Esophagus (tissue), 2 donors: ENCODE results near the gene SLC6A7. TPM values are rescaled to one million over a fixed set of nuclear protein-coding genes. Genes with fewer than 3 reads are reported as not detected.

Experiments used
- H3K27ac ChIP-seq, 2 donors: one replicate each; pipeline ENCODE4 v1.5.1; 2013; ENCODE audit warnings: low read depth in 2 of 2, mild to moderate bottlenecking in 2 of 2, inconsistent platforms in 1 of 2, low read length in 1 of 2, moderate library complexity in 1 of 2
- H3K27me3 ChIP-seq, 2 donors: one replicate each; pipeline ENCODE4 v1.6.1; 2013; ENCODE audit warnings: low read length in 2 of 2, control low read depth in 1 of 2, mild to moderate bottlenecking in 1 of 2; ENCODE audit not compliant: insufficient read depth in 2 of 2, control insufficient read depth in 1 of 2
- H3K36me3 ChIP-seq, 2 donors: one replicate each; pipeline ENCODE4 v1.6.1; 2013; ENCODE audit warnings: low read length in 1 of 2; ENCODE audit not compliant: control insufficient read depth in 2 of 2, insufficient read depth in 2 of 2
- H3K4me1 ChIP-seq, 2 donors: one replicate each; pipeline ENCODE4 v1.6.1; 2013; ENCODE audit warnings: low read length in 1 of 2; ENCODE audit not compliant: control insufficient read depth in 2 of 2, insufficient read depth in 2 of 2
- H3K4me3 ChIP-seq, 2 donors: one replicate each; pipeline ENCODE4 v1.5.1; 2013; ENCODE audit warnings: low read length in 2 of 2, mild to moderate bottlenecking in 2 of 2, low read depth in 1 of 2, moderate library complexity in 1 of 2
- H3K9me3 ChIP-seq, 2 donors: one replicate each; pipeline ENCODE4 v1.6.1; 2013; ENCODE audit warnings: mild to moderate bottlenecking in 2 of 2, low read depth in 1 of 2, low read length in 1 of 2, moderate library complexity in 1 of 2; ENCODE audit not compliant: control insufficient read depth in 2 of 2, insufficient read depth in 1 of 2
- WGBS, 2 donors: extraction: QIAGEN DNeasy Blood & Tissue Kit; methylation state at CpG; one replicate each; pipeline ENCODE4 v1.1.7; 2013; 5-methylcytosine and 5-hydroxymethylcytosine counted together
- polyA plus RNA-seq, 2 donors: library from polyadenylated mRNA; stranded (reverse); fragments of 200-250 nt; gene quantifications; one replicate each; pipeline ENCODE4 v1.2.3, GENCODE V29; 2013
- donor health status: healthy with polysubstance abuse.
- donor health status: Bipolar disorder and iron deficiency.

Gene SLC6A7
- polyA plus RNA-seq, 2 donors: not detected

DNA sequence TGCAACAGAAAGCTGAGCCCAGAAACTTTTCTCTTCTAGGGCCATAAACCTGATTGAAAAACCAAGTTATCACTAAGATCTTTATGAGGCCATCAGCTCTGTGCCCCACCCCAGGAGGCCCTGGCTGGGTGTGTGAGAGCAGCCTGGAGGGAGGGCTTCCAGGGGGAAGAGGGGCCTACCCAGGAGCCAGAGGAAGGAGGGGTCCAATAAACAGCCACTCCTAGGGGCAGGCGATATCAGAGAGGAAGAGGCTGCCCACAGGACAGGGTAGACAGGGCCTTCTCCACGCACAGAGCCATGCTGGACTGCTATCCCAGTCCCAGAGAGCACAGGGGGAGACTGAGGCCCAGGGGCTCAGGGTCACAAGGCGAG, 27.7 kb upstream of the SLC6A7 start:
- Histone ChIP-seq H3K27me3 (no peaks in the 10 kb centered on the region), H3K27ac (no peak overlapping the region), H3K9me3 (no peaks in the 10 kb centered on the region), H3K4me3 (no peak overlapping the region), H3K4me1 (no peaks in the 10 kb centered on the region), H3K36me3 (no peaks in the 10 kb centered on the region)
- 82 to 89% methylated on average over 3 of the region's 3 CpGs for WGBS, 2 donors

DNA sequence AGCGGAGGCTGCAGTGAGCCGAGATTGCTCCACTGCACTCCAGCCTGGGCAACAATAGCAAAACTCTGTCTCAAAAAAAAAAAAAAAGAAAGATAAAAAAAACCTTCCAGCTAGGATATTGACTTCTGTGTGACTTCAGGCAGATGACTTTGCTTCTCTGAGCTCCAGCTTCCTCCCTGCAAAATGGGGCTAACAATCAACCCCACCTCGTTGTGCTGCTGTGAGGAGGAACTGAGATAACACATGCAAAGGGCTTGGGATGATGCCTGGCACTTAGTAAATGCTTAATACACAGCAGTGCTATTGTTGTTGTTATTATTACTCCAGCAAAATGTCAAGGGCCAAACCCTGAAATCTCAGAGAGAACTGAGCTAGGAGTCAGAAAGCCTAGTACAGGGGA, 26.8 kb upstream of the SLC6A7 start:
- 68 to 69% methylated on average over 3 of the region's 3 CpGs for WGBS, 2 donors
- Histone ChIP-seq H3K36me3 (no peaks in the 10 kb centered on the region), H3K27me3 (no peaks in the 10 kb centered on the region), H3K9me3 (no peaks in the 10 kb centered on the region), H3K4me1 (no peaks in the 10 kb centered on the region), H3K27ac (no peak overlapping the region), H3K4me3 (no peak overlapping the region)

DNA sequence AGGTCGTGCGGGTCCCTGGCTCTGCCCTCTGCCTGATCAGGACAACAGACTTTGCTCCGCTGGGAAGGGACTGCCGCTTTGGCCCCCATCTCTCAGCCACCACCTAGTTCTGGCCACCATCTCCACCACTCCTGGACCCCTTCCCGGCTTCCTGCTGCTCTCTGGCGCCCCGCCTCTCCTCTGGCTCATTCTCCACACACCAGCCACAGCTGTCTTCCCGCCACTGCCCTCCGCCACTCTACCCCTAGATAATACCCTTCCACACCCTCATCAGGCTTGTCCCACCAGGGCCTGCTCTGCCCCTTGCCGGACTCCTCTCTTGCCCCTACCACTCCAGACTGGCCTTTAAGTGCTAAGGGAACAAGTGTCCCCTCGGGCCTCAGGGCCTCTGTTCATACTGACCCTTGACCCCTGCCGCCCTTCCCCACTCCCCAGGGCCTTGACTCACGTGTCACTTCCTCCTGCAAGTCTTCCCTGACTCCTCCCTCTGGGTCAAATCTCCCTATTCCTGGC, 26.3 kb upstream of the SLC6A7 start:
- Histone ChIP-seq H3K27me3 (no peaks in the 10 kb centered on the region), H3K4me1 (no peaks in the 10 kb centered on the region), H3K4me3 (no peak overlapping the region), H3K27ac (peak overlapping the region in 1 of 2 donors; percentile 13), H3K36me3 (no peaks in the 10 kb centered on the region), H3K9me3 (no peaks in the 10 kb centered on the region)
- 59 to 60% methylated on average over 13 of the region's 13 CpGs for WGBS, 2 donors

DNA sequence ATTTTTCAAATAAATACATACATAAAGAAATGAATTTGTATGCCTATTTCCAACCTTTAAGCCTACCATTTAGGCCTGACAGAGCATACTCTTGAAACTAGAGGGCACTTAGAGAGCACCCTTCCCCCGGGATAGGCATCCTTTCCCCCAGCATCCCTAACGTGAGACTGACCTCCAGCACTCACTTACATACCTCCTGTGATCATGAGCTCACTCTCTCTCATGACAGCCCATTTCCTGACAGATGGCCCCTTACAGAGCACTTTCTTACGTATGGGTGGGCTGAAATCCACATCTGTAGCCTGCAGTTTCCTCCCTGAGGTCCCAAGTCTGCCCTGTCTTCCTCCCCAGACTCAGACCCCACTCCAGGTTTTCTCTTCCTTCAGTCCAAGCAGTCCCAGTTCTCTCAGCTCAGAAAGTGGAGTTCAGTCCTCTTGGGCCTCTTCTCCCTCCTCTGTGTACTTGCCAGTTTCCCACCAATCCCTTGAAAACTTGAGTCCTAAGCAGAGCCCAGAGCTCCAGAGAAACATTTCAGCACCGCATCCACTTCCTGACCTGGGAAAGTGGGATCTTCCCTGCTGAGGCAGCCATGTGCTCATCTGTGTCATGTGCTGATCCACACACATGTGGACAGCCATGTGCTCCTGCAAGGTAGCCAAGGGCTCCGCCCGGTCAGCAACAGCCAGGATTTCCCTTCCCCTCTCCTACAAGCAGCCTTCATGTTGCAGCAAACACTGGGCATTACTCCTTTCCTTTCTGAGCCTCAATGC, 25.5 kb upstream of the SLC6A7 start:
- WGBS, 2 donors: 61 to 67% methylated on average over 6 of the region's 6 CpGs
- H3K4me1 ChIP-seq: no peaks in the 10 kb centered on the region
- H3K4me3 ChIP-seq: no peak overlapping the region
- H3K36me3 ChIP-seq: no peaks in the 10 kb centered on the region
- no peaks in the 10 kb centered on the region for H3K27me3 ChIP-seq
- H3K27ac ChIP-seq: peak overlapping the region in 1 of 2 donors; percentile 6
- no peaks in the 10 kb centered on the region for H3K9me3 ChIP-seq

DNA sequence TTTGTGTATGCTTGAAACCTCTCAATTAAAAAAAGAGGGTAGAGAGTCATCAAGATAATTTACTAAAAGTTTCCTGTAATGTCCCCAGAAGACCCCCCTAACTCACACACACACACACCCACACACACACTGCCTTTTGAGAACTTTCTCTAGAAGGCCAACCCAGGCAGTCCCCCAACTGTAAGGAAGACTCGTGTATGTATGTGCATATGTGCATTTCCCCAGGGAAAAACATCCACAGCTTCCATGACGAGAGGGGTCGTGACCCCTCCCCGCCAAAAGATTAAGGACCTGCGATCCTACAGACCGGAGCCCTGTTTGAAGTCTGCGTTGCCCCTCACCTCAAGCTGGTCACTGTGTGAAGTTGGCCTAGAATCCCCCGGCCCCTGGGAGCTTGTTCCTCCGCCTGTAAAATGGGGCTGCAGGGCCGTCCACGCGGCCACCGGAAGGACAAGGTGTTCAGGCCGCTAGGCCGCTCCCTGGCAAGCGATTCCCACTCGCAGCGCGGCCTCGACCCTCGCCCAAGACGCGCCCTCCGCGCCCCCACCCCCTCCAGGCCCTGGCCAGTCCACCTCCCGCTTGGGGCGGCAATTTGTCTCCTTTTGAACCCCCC, 23.7 kb upstream of the SLC6A7 start:
- H3K9me3 ChIP-seq: no peaks in the 10 kb centered on the region
- no peaks in the 10 kb centered on the region for H3K36me3 ChIP-seq
- no peaks in the 10 kb centered on the region for H3K27me3 ChIP-seq
- H3K4me1 ChIP-seq: no peaks in the 10 kb centered on the region
- no peak overlapping the region for H3K4me3 ChIP-seq
- no peak overlapping the region for H3K27ac ChIP-seq
- 76 to 81% methylated on average over 19 to 27 of the region's 27 CpGs for whole genome bisulfite sequencing, 2 donors

DNA sequence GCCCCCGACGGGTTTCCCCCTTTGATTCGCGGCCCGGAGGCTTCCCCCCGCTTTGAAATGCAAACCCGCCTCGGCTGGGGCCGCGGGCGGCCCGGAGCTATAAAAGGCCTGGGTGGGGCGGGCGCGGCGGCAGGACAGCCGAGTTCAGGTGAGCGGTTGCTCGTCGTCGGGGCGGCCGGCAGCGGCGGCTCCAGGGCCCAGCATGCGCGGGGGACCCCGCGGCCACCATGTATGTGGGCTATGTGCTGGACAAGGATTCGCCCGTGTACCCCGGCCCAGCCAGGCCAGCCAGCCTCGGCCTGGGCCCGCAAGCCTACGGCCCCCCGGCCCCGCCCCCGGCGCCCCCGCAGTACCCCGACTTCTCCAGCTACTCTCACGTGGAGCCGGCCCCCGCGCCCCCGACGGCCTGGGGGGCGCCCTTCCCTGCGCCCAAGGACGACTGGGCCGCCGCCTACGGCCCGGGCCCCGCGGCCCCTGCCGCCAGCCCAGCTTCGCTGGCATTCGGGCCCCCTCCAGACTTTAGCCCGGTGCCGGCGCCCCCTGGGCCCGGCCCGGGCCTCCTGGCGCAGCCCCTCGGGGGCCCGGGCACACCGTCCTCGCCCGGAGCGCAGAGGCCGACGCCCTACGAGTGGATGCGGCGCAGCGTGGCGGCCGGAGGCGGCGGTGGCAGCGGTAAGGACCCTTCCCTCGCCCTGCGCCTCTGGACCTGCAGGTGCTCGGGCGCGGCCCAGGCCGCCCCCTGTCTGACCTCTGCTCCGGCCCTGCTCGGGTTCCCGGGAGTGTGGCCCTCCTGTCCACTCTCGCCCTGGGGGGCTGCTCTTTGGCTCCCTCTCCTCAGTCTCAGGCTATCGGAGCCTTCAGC, 23.0 kb upstream of the SLC6A7 start, which contains the start of gene CDX1:
TSS of gene CDX1 (plus strand) at position 129 of the 862 bp plus-strand sequence. CDS start at position 228, 99 bp downstream.
- no peak within 1 kb of the TSS for H3K4me3 ChIP-seq
- no peak within 1 kb of the TSS for H3K27ac ChIP-seq
- H3K27me3 ChIP-seq: no peaks in the 10 kb centered on the region
- WGBS, 2 donors: 27 to 32% methylated on average over 50 to 93 of the region's 93 CpGs
- H3K36me3 ChIP-seq: no peaks in the 10 kb centered on the region
- H3K4me1 ChIP-seq: no peaks in the 10 kb centered on the region
- no peaks in the 10 kb centered on the region for H3K9me3 ChIP-seq

DNA sequence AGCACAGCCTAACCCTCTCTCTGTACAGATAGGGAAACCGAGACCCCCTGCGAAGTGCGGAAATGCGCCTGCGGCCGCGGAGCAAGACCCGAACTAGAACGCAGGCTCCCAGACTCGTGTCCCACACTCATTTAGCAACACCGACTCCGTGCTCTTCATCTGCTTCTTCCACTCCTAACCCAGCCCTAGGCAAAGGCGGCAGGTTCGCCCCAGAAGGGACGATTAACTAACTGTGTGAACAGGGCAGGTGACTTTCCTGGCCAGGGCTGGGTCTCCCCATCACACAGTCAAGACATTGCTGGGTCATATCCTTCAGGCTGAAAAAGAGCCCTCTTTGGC, 22.4 kb upstream of the SLC6A7 start:
- Histone ChIP-seq H3K4me1 (no peaks in the 10 kb centered on the region), H3K27ac (no peak overlapping the region), H3K9me3 (no peaks in the 10 kb centered on the region), H3K4me3 (no peak overlapping the region), H3K27me3 (no peaks in the 10 kb centered on the region), H3K36me3 (no peaks in the 10 kb centered on the region)
- 58 to 68% methylated on average over 15 of the region's 15 CpGs for WGBS, 2 donors

DNA sequence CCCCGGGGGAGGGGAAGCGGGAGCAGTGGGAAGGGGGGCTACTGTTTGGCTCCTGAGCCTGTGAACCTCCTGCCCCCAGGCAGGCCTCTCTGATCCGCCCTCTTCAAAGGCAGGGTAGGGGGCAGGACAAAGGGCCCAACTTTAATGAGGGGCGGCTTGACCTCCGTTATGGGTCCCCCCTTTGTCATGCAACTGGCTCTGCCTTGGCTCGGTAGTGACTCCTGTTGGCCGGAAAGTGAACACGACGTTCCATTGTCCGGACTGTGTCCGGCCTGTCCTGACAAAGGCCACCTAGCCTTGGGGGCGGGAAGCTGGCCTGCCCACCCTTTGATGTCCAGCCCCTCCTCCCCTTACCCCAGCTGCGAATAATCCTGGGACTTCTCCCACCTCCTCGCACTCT, 22.0 kb upstream of the SLC6A7 start:
- H3K27ac ChIP-seq: no peak overlapping the region
- no peaks in the 10 kb centered on the region for H3K36me3 ChIP-seq
- H3K4me3 ChIP-seq: no peak overlapping the region
- H3K4me1 ChIP-seq: no peaks in the 10 kb centered on the region
- no peaks in the 10 kb centered on the region for H3K9me3 ChIP-seq
- H3K27me3 ChIP-seq: no peaks in the 10 kb centered on the region
- 88% methylated on average over 14 of the region's 14 CpGs for WGBS, 2 donors

DNA sequence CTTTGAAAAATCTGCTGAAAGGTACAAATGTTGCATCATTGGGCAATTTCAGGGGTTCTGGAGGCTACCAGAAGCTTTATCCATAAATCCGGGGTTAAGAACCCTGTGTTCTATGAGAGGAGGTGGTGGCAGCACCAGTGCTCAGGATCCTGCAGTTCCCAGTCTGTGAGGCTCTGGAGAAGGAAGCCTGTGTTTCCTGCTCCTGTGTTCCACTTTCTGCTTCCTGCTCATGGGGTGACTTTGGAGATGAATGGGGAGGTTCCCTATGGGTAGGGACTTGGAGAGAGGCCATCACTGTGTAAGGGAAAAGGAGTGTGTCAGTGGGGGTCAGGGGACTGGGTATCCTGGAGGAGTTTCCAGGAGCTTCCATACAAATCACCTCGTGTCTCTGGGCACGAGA, 21.0 kb upstream of the SLC6A7 start:
- Histone ChIP-seq H3K4me3 (no peak overlapping the region), H3K4me1 (no peaks in the 10 kb centered on the region), H3K27ac (no peak overlapping the region), H3K27me3 (no peaks in the 10 kb centered on the region), H3K36me3 (no peaks in the 10 kb centered on the region), H3K9me3 (no peaks in the 10 kb centered on the region)
- 36 to 38% methylated on average over 3 of the region's 3 CpGs for WGBS, 2 donors
